Astrocyte (in vitro differentiated cells and primary cell): ENCODE data around the gene HLA-DRA. TPM values are rescaled to one million over a fixed set of nuclear protein-coding genes. Genes with fewer than 3 reads are reported as not detected.

Experiments
- DNase-seq: peaks from one replicate; pipeline ENCODE4 v3.0.0-alpha.2; 2010; ENCODE audit warnings: low read depth
- FAIRE-seq: peaks from 2 replicates; lab custom pipeline; 2011; peaks lifted over from hg19 to GRCh38; lab: Jason Lieb, UNC
- H2AFZ ChIP-seq: 2 replicates; pipeline ENCODE4 v1.6.0; 2012; ENCODE audit warnings: low read depth, low read length, inconsistent platforms
- H3K27ac ChIP-seq: 2 replicates; pipeline ENCODE4 v1.5.1; 2011; ENCODE audit warnings: low read depth, low read length, inconsistent platforms
- H3K27me3 ChIP-seq: 2 replicates; pipeline ENCODE4 v1.6.0; 2011; ENCODE audit warnings: low read length, inconsistent platforms; ENCODE audit not compliant: insufficient read depth
- H3K36me3 ChIP-seq: 2 replicates; pipeline ENCODE4 v1.5.1; 2011; ENCODE audit warnings: low read length, inconsistent platforms; ENCODE audit not compliant: insufficient read depth
- H3K4me1 ChIP-seq: 2 replicates; pipeline ENCODE4 v1.5.1; 2011; ENCODE audit warnings: low read length, inconsistent platforms; ENCODE audit not compliant: insufficient read depth
- H3K4me2 ChIP-seq: 2 replicates; pipeline ENCODE4 v1.6.0; 2012; ENCODE audit warnings: low read length, inconsistent platforms
- H3K4me3 ChIP-seq: 2 replicates; pipeline ENCODE4 v1.5.1; 2011; ENCODE audit warnings: low read depth, mild to moderate bottlenecking, low read length, inconsistent platforms; ENCODE audit not compliant: insufficient read depth
- H3K79me2 ChIP-seq: 2 replicates; pipeline ENCODE4 v1.6.0; 2012; ENCODE audit warnings: mild to moderate bottlenecking, low read length, inconsistent platforms; ENCODE audit not compliant: insufficient read depth
- H3K9ac ChIP-seq: 2 replicates; pipeline ENCODE4 v1.6.0; 2012; ENCODE audit warnings: mild to moderate bottlenecking, low read length, inconsistent platforms
- H3K9me3 ChIP-seq: 2 replicates; pipeline ENCODE4 v1.5.1; 2012; ENCODE audit warnings: low read depth, mild to moderate bottlenecking, low read length, inconsistent platforms; ENCODE audit not compliant: insufficient read depth
- H4K20me1 ChIP-seq: 2 replicates; pipeline ENCODE4 v1.6.0; 2012; ENCODE audit warnings: low read length, inconsistent platforms; ENCODE audit not compliant: insufficient read depth
- H3K27ac Mint-ChIP-seq: one replicate; pipeline ENCODE4 v1.8.0; 2021; ENCODE audit warnings: mild to moderate bottlenecking, mixed read lengths; ENCODE audit not compliant: unreplicated experiment
- H3K27me3 Mint-ChIP-seq: one replicate; pipeline ENCODE4 v1.8.0; 2021; ENCODE audit warnings: low read depth, mixed read lengths; ENCODE audit not compliant: unreplicated experiment
- H3K36me3 Mint-ChIP-seq: one replicate; pipeline ENCODE4 v1.8.0; 2021; ENCODE audit warnings: low read depth, mixed read lengths; ENCODE audit not compliant: unreplicated experiment
- H3K4me1 Mint-ChIP-seq: one replicate; pipeline ENCODE4 v1.8.0; 2021; ENCODE audit warnings: low read depth, mixed read lengths; ENCODE audit not compliant: unreplicated experiment
- H3K4me3 Mint-ChIP-seq: one replicate; pipeline ENCODE4 v1.8.0; 2021; ENCODE audit warnings: mild to moderate bottlenecking, moderate library complexity, mixed read lengths; ENCODE audit not compliant: unreplicated experiment
- H3K9me3 Mint-ChIP-seq: one replicate; pipeline ENCODE4 v1.8.0; 2021; ENCODE audit warnings: mild to moderate bottlenecking, mixed read lengths; ENCODE audit not compliant: unreplicated experiment
- CTCF ChIP-seq: IDR thresholded peaks from 2 replicates; pipeline ENCODE4 v1.5.1; 2011; ENCODE audit warnings: low read depth, mild to moderate bottlenecking, inconsistent platforms, low read length, moderate library complexity; ENCODE audit not compliant: insufficient read depth
- EZH2 ChIP-seq: IDR thresholded peaks from 2 replicates; pipeline ENCODE4 v1.6.1; 2012; ENCODE audit warnings: mild to moderate bottlenecking, low read length, inconsistent platforms; ENCODE audit not compliant: insufficient read depth
- total RNA-seq: library from RNA; stranded (reverse); gene quantifications from 2 replicates; pipeline ENCODE4 v1.2.1, GENCODE V29; 2021

The HLA-DRA gene
- total RNA-seq, 1 donor from 2014 or later, result not detected

DNA sequence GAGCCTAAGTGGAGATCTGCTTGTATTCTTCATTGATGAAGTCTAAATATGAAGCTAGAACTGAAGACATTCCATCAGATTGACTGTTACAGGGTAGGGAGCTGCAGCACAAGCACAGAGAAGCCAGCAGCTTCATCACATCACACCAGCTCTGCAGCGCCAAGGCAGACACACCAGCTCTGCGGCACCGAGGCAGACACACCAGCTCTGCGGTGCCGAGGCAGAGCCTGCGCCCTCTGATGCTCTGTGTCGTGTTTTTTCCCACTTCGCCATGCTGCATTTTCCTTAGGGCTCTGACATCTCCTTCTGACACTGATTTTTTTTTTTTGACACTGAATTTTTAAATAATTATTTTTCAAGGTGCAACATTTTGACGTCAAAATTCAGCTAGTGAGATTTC is 33.5 kb upstream of the HLA-DRA start:
- H3K9me3 ChIP-seq, result no peaks in the 10 kb centered on the region
- no peaks in the 10 kb centered on the region for H3K79me2 ChIP-seq
- Mint-ChIP-seq H3K9me3 (no peaks in the 10 kb centered on the region), H3K4me1 (no peaks in the 10 kb centered on the region), H3K4me3 (no peak overlapping the region), H3K36me3 (no peaks in the 10 kb centered on the region), H3K27ac (no peak overlapping the region), H3K27me3 (peaks cover 18% of the 10 kb centered on the region)
- TF ChIP-seq EZH2 (no peak), CTCF (no peak)
- FAIRE-seq, result no peak
- H3K9ac ChIP-seq, result no peak overlapping the region
- no peak overlapping the region for H2AFZ ChIP-seq
- peaks cover 26% of the 10 kb centered on the region for H3K27me3 ChIP-seq
- H3K36me3 ChIP-seq, result no peaks in the 10 kb centered on the region
- H3K27ac ChIP-seq, result no peak overlapping the region
- H4K20me1 ChIP-seq, result no peaks in the 10 kb centered on the region
- DNase-seq, result no peak
- H3K4me1 ChIP-seq, result no peaks in the 10 kb centered on the region
- no peak overlapping the region for H3K4me2 ChIP-seq
- H3K4me3 ChIP-seq, result no peak overlapping the region

- Histone ChIP-seq H3K27me3 (peaks cover 26% of the 10 kb centered on the region), H3K9me3 (no peaks in the 10 kb centered on the region), H4K20me1 (no peaks in the 10 kb centered on the region), H3K9ac (no peak within 1 kb of the TSS), H3K79me2 (no peaks in the 10 kb centered on the region), H3K27ac (no peak within 1 kb of the TSS), H3K4me2 (no peak within 1 kb of the TSS), H3K4me3 (no peak within 1 kb of the TSS), H3K4me1 (no peaks in the 10 kb centered on the region), H2AFZ (no peak within 1 kb of the TSS), H3K36me3 (no peaks in the 10 kb centered on the region)
- Mint-ChIP-seq H3K4me3 (no peak within 1 kb of the TSS), H3K36me3 (no peaks in the 10 kb centered on the region), H3K27ac (no peak within 1 kb of the TSS), H3K27me3 (peaks cover 24% of the 10 kb centered on the region), H3K9me3 (no peaks in the 10 kb centered on the region), H3K4me1 (no peaks in the 10 kb centered on the region)
- TF ChIP-seq CTCF (no peak), EZH2 (no peak)
- FAIRE-seq, result no peak
- no peak for DNase-seq
Observed at GRCh38 chr6:32406857-32407256, 32.8 kb upstream of the HLA-DRA start, which contains the start of gene BTNL2. Gene BTNL2, minus strand, starts transcription at chr6:32407181. Its CDS starts 58 bp downstream, at chr6:32407123.

DNA sequence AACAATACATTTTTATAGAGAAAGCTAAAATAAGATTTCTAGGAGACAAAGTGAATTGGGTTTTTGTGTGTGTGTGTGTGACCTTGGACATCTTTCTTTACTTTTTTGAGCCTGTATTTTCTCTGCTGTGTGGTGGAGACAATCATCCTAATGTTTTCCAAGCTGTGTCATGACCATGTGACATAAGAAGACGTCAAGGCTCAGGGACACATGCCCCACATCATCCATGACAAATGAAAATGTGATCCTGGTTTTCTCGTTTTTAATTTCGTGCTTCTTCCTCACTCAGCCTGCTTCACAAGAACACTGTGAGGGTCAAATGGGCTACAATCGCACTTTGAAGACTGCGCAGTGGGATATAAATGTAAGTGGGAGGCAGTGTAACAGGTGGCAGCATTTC is 28.8 kb upstream of the HLA-DRA start:
- Mint-ChIP-seq H3K36me3 (no peaks in the 10 kb centered on the region), H3K4me3 (no peak overlapping the region), H3K9me3 (no peaks in the 10 kb centered on the region), H3K27ac (no peak overlapping the region), H3K4me1 (peaks cover 4% of the 10 kb centered on the region), H3K27me3 (peaks cover 50% of the 10 kb centered on the region)
- H3K4me3 ChIP-seq, result no peak overlapping the region
- H3K4me2 ChIP-seq, result no peak overlapping the region
- H3K9ac ChIP-seq, result no peak overlapping the region
- no peaks in the 10 kb centered on the region for H4K20me1 ChIP-seq
- FAIRE-seq (no peak), DNase-seq (no peak)
- H3K27me3 ChIP-seq, result peaks cover 20% of the 10 kb centered on the region
- no peak overlapping the region for H2AFZ ChIP-seq
- TF ChIP-seq CTCF, result no peak
- no peak for TF ChIP-seq EZH2
- no peaks in the 10 kb centered on the region for H3K9me3 ChIP-seq
- H3K4me1 ChIP-seq, result peaks cover 5% of the 10 kb centered on the region
- H3K27ac ChIP-seq, result no peak overlapping the region
- no peaks in the 10 kb centered on the region for H3K36me3 ChIP-seq
- H3K79me2 ChIP-seq, result no peaks in the 10 kb centered on the region
